ENCODE data around the gene WNK4.

Gene WNK4

GRCh38 chr17:42806249-42806648 is 25.8 kb downstream of the WNK4 start:
- H3K36me3 ChIP-seq (ENCODE audit: control insufficient read depth, insufficient read depth, low read length): no peaks in the 10 kb centered on the region
- peaks cover 29% of the 10 kb centered on the region for H3K4me1 ChIP-seq (ENCODE audit: control insufficient read depth, insufficient read depth, low read length)
- no peak overlapping the region for H3K9ac ChIP-seq (ENCODE audit: low read length)
- no peaks in the 10 kb centered on the region for H3K27me3 ChIP-seq (ENCODE audit: control insufficient read depth, insufficient read depth, low read length)
- no peaks in the 10 kb centered on the region for H3K9me3 ChIP-seq (ENCODE audit: control insufficient read depth, low read length)
- H3K4me3 ChIP-seq (ENCODE audit: low read length): no peak overlapping the region

- no peaks in the 10 kb centered on the region for H3K27me3 ChIP-seq (ENCODE audit: control insufficient read depth, insufficient read depth, low read length)
- peaks cover 16% of the 10 kb centered on the region for H3K4me1 ChIP-seq (ENCODE audit: control insufficient read depth, insufficient read depth, low read length)
- H3K4me3 ChIP-seq (ENCODE audit: low read length): no peak overlapping the region
- H3K9me3 ChIP-seq (ENCODE audit: control insufficient read depth, low read length): no peaks in the 10 kb centered on the region
- H3K9ac ChIP-seq (ENCODE audit: low read length): no peak overlapping the region
- H3K36me3 ChIP-seq (ENCODE audit: control insufficient read depth, insufficient read depth, low read length): no peaks in the 10 kb centered on the region
Observed at GRCh38 chr17:42809250-42809649, 28.8 kb downstream of the WNK4 start.

- no peaks in the 10 kb centered on the region for H3K4me1 ChIP-seq (ENCODE audit: control insufficient read depth, insufficient read depth, low read length)
- no peaks in the 10 kb centered on the region for H3K27me3 ChIP-seq (ENCODE audit: control insufficient read depth, insufficient read depth, low read length)
- peaks cover 14% of the 10 kb centered on the region for H3K36me3 ChIP-seq (ENCODE audit: control insufficient read depth, insufficient read depth, low read length)
- H3K9me3 ChIP-seq (ENCODE audit: control insufficient read depth, low read length): no peaks in the 10 kb centered on the region
- no peak overlapping the region for H3K9ac ChIP-seq (ENCODE audit: low read length)
- H3K4me3 ChIP-seq (ENCODE audit: low read length): no peak overlapping the region
Observed at GRCh38 chr17:42814633-42815399, 34.4 kb downstream of the WNK4 start.

DNA sequence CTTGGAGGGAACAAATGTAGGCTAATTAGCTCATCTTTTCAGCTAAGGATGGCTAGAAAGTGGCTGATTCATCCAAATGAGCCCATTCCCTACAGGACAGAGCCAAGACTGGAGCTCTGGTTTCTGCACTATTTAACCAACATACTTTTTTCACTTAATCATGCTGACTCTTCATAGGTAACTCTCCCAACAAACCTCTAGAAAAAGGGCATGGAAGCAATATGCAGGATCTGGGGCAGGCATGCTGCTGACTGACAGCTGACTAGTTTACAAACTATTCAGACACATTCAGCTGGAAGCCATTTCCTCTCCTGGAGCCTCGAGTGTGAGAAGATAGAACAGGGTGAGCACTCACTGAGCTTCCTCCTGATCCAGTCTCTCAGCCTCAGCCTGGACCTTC is 37.5 kb downstream of the WNK4 start:
- Histone ChIP-seq H3K4me3 (ENCODE audit: low read length) (no peak overlapping the region), H3K36me3 (ENCODE audit: control insufficient read depth, insufficient read depth, low read length) (peaks cover 19% of the 10 kb centered on the region), H3K4me1 (ENCODE audit: control insufficient read depth, insufficient read depth, low read length) (peaks cover 3% of the 10 kb centered on the region), H3K27me3 (ENCODE audit: control insufficient read depth, insufficient read depth, low read length) (no peaks in the 10 kb centered on the region), H3K9me3 (ENCODE audit: control insufficient read depth, low read length) (no peaks in the 10 kb centered on the region), H3K9ac (ENCODE audit: low read length) (no peak overlapping the region)

DNA sequence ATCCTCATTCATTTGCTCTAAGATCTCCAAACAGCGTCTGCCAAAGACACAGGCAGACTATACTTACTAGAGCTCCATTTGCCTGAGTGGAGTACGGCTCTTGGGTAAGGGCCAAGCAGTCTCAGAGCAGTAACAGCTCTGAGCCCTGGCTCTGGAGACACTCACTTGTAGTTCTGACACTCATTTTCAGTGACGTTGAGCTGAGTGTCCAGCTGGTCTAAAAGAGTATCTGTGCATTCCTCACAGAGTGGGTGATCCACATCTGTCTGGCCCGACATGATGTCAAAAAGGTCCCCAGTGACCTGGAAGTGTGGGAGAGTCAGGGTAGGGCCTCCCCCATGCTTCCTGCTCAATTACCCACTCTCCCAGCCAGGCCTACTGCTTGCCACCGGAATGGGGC is 38.0 kb downstream of the WNK4 start:
- Histone ChIP-seq H3K27me3 (ENCODE audit: control insufficient read depth, insufficient read depth, low read length) (no peaks in the 10 kb centered on the region), H3K36me3 (ENCODE audit: control insufficient read depth, insufficient read depth, low read length) (peaks cover 19% of the 10 kb centered on the region), H3K9ac (ENCODE audit: low read length) (no peak overlapping the region), H3K9me3 (ENCODE audit: control insufficient read depth, low read length) (no peaks in the 10 kb centered on the region), H3K4me3 (ENCODE audit: low read length) (no peak overlapping the region), H3K4me1 (ENCODE audit: control insufficient read depth, insufficient read depth, low read length) (peaks cover 8% of the 10 kb centered on the region)

DNA sequence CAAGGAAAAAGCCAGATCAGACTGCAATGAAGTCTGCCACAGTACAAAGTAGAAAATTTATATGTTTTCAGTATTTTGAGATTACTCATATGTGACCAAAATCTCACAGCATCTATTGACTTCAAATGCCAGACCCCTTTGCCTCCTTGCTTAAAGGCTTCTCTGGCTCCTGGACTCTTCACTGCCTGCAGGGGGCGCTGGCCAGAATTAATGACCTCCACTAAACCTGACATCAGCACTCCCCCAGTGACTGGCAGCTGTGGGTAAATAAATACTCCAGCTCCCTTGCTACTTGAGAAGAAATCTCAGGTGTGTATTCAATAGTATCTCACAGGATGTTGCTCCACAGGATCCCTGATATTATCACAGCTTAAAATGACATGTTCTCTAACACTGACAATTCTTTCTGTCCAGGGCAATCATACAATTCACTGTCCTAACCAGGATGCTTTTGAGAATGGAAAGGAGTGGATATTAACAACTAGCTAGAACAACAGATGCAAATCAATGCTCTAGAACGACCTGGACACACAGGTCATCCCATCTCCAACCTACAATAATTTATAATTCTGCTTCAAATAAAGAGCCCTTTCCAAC is 39.6 kb downstream of the WNK4 start:
- H3K36me3 ChIP-seq (ENCODE audit: control insufficient read depth, insufficient read depth, low read length): peaks cover 19% of the 10 kb centered on the region
- H3K9me3 ChIP-seq (ENCODE audit: control insufficient read depth, low read length): no peaks in the 10 kb centered on the region
- H3K9ac ChIP-seq (ENCODE audit: low read length): no peak overlapping the region
- peaks cover 10% of the 10 kb centered on the region for H3K4me1 ChIP-seq (ENCODE audit: control insufficient read depth, insufficient read depth, low read length)
- H3K27me3 ChIP-seq (ENCODE audit: control insufficient read depth, insufficient read depth, low read length): no peaks in the 10 kb centered on the region
- H3K4me3 ChIP-seq (ENCODE audit: low read length): no peak overlapping the region

GRCh38 chr17:42821176-42821575 is 40.8 kb downstream of the WNK4 start:
- Histone ChIP-seq H3K4me1 (ENCODE audit: control insufficient read depth, insufficient read depth, low read length) (peaks cover 10% of the 10 kb centered on the region), H3K9ac (ENCODE audit: low read length) (no peak overlapping the region), H3K27me3 (ENCODE audit: control insufficient read depth, insufficient read depth, low read length) (no peaks in the 10 kb centered on the region), H3K9me3 (ENCODE audit: control insufficient read depth, low read length) (no peaks in the 10 kb centered on the region), H3K36me3 (ENCODE audit: control insufficient read depth, insufficient read depth, low read length) (peaks cover 15% of the 10 kb centered on the region), H3K4me3 (ENCODE audit: low read length) (no peak overlapping the region)

GRCh38 chr17:42827472-42827871 is 47.1 kb downstream of the WNK4 start:
- Histone ChIP-seq H3K4me1 (ENCODE audit: control insufficient read depth, insufficient read depth, low read length) (peaks cover 10% of the 10 kb centered on the region), H3K9me3 (ENCODE audit: control insufficient read depth, low read length) (no peaks in the 10 kb centered on the region), H3K36me3 (ENCODE audit: control insufficient read depth, insufficient read depth, low read length) (no peaks in the 10 kb centered on the region), H3K9ac (ENCODE audit: low read length) (no peak overlapping the region), H3K4me3 (ENCODE audit: low read length) (no peak overlapping the region), H3K27me3 (ENCODE audit: control insufficient read depth, insufficient read depth, low read length) (no peaks in the 10 kb centered on the region)

DNA sequence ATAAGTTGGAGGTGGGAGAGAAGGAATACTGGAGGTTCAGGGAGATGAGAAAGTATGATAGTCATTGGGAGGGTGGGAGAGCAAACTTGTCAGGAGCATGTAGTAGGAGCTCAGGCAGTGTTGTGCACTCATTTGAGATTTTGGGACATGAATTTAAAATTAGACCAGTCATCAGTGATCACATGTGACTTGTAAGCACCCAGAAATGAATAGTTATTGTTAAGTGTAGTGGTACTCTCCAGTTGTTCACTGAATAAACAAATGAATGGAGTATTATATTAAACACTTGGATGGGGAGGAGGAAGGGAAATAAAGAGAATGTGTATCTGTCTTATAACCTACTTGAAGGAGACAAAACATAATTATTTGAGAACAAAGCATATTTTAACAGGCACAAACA is 50.6 kb downstream of the WNK4 start:
- Histone ChIP-seq H3K4me3 (ENCODE audit: low read length) (no peak overlapping the region), H3K27me3 (ENCODE audit: control insufficient read depth, insufficient read depth, low read length) (no peaks in the 10 kb centered on the region), H3K4me1 (ENCODE audit: control insufficient read depth, insufficient read depth, low read length) (peaks cover 10% of the 10 kb centered on the region), H3K9ac (ENCODE audit: low read length) (no peak overlapping the region), H3K9me3 (ENCODE audit: control insufficient read depth, low read length) (no peaks in the 10 kb centered on the region), H3K36me3 (ENCODE audit: control insufficient read depth, insufficient read depth, low read length) (no peaks in the 10 kb centered on the region)

- Histone ChIP-seq H3K4me3 (ENCODE audit: low read length) (peak overlapping the region; percentile 92), H3K27me3 (ENCODE audit: control insufficient read depth, insufficient read depth, low read length) (no peaks in the 10 kb centered on the region), H3K4me1 (ENCODE audit: control insufficient read depth, insufficient read depth, low read length) (peaks cover 10% of the 10 kb centered on the region), H3K9me3 (ENCODE audit: control insufficient read depth, low read length) (no peaks in the 10 kb centered on the region), H3K9ac (ENCODE audit: low read length) (peak overlapping the region; percentile 92), H3K36me3 (ENCODE audit: control insufficient read depth, insufficient read depth, low read length) (no peaks in the 10 kb centered on the region)
Observed at GRCh38 chr17:42832213-42832933, 52.0 kb downstream of the WNK4 start.

- H3K27me3 ChIP-seq (ENCODE audit: control insufficient read depth, insufficient read depth, low read length): no peaks in the 10 kb centered on the region
- no peaks in the 10 kb centered on the region for H3K9me3 ChIP-seq (ENCODE audit: control insufficient read depth, low read length)
- no peaks in the 10 kb centered on the region for H3K36me3 ChIP-seq (ENCODE audit: control insufficient read depth, insufficient read depth, low read length)
- H3K9ac ChIP-seq (ENCODE audit: low read length): peak within 1 kb of the TSS; percentile 92
- H3K4me3 ChIP-seq (ENCODE audit: low read length): peak within 1 kb of the TSS; percentile 92
- H3K4me1 ChIP-seq (ENCODE audit: control insufficient read depth, insufficient read depth, low read length): peaks cover 10% of the 10 kb centered on the region
Observed at GRCh38 chr17:42832934-42833766, 52.7 kb downstream of the WNK4 start, which contains the start of gene PSME3. Gene PSME3 (plus strand): TSS chr17:42833397. CDS start chr17:42833632, 235 bp downstream.

Data from mucosa of stomach (tissue), 1 donor.